HepG2 (cell line): Measurements from ENCODE around the gene SLC7A10. TPM values are rescaled to one million over a fixed set of nuclear protein-coding genes. Genes with fewer than 3 reads are reported as not detected.
A peak's percentile ranks its signal among the peaks of the same experiment; 100 is the strongest.

Experiments used
- ASH2L ChIP-seq: fragments of 300-600, 200-600 bp; sonication (generic); IDR thresholded peaks from 2 replicates; pipeline ENCODE4 v1.7.0; 2017; ENCODE audit warnings: low read depth, mild to moderate bottlenecking, moderate library complexity, mixed read lengths, low read length; ENCODE audit not compliant: insufficient read length
- DDIT3 ChIP-seq: sonication (generic); formaldehyde crosslinking; IDR thresholded peaks from 2 replicates; pipeline ENCODE4 v1.4.0; 2020; ENCODE audit warnings: mild to moderate bottlenecking, missing genetic modification reagents
- ISL2 ChIP-seq: sonication (generic); formaldehyde crosslinking; IDR thresholded peaks from 2 replicates; pipeline ENCODE4 v1.5.0; 2020; ENCODE audit warnings: missing genetic modification reagents
- MEF2D ChIP-seq: sonication (generic); formaldehyde crosslinking; IDR thresholded peaks from 2 replicates; pipeline ENCODE4 v1.5.1; 2020; ENCODE audit warnings: mild to moderate bottlenecking, missing genetic modification reagents
- MLLT10 ChIP-seq: sonication (generic); formaldehyde crosslinking; IDR thresholded peaks from 2 replicates; pipeline ENCODE4 v1.4.0; 2020; ENCODE audit warnings: missing genetic modification reagents
- MTA3 ChIP-seq: sonication (generic); formaldehyde crosslinking; IDR thresholded peaks from 2 replicates; pipeline ENCODE4 v1.4.0; 2020; ENCODE audit warnings: missing genetic modification reagents
- MYC ChIP-seq: sonication (generic); formaldehyde crosslinking; IDR thresholded peaks from 2 replicates; pipeline ENCODE4 v1.9.0; 2021; ENCODE audit warnings: missing genetic modification reagents, borderline replicate concordance
- NFYC ChIP-seq: IDR thresholded peaks from 2 replicates; pipeline ENCODE4 v1.6.1; 2016; ENCODE audit warnings: missing genetic modification reagents, missing compliant biosample characterization
- PHF5A ChIP-seq: IDR thresholded peaks from one replicate; pipeline ENCODE4 v1.6.1; 2018; ENCODE audit warnings: low read depth, missing genetic modification reagents; ENCODE audit not compliant: unreplicated experiment
- SUZ12 ChIP-seq: fragments of 150-350 bp; IDR thresholded peaks from 2 replicates; pipeline ENCODE4 v1.6.1; 2014; ENCODE audit warnings: low read depth, low read length
- ZNF142 ChIP-seq: sonication (generic); formaldehyde crosslinking; IDR thresholded peaks from 2 replicates; pipeline ENCODE4 v1.4.0; 2020; ENCODE audit warnings: missing genetic modification reagents
- ZNF619 ChIP-seq: sonication (generic); formaldehyde crosslinking; IDR thresholded peaks from 2 replicates; pipeline ENCODE4 v1.4.0; 2020; ENCODE audit warnings: mild to moderate bottlenecking, missing genetic modification reagents
- ZNF747 ChIP-seq: sonication (generic); formaldehyde crosslinking; IDR thresholded peaks from 2 replicates; pipeline ENCODE4 v1.8.1; 2023; ENCODE audit warnings: missing genetic modification reagents, mild to moderate bottlenecking, borderline replicate concordance
- polyA plus RNA-seq, 8 experiments: library from polyadenylated mRNA; depleted of rRNA in 3 of 8; stranded (reverse) in 7 of 8; unstranded in 1 of 8; fragments of >200 nt; fragmentation: Illumina TruSeq in 4 of 8; extraction: Trizol in 4 of 8; gene quantifications; 2 replicates each; pipeline versions ENCODE4 v1.2.1 to v1.2.3, GENCODE V29; 2011 to 2016; ENCODE audit warnings: low read depth in 4 of 8, missing spikeins in 1 of 8, mixed read lengths in 1 of 8; ENCODE audit not compliant: insufficient read depth in 1 of 8
- total RNA-seq, 5 experiments: library from RNA; depleted of rRNA; stranded (reverse); fragments of >200 nt; fragmentation: Illumina TruSeq; extraction: Trizol; gene quantifications; 2 replicates each; pipeline ENCODE4 v1.2.3, GENCODE V29; 2016; ENCODE audit warnings: low read depth in 1 of 5

The SLC7A10 gene
- total and polyA plus RNA-seq, 2 of the 13 experiments (the other 11 are each of a cell fraction or from before 2014, with no cell fraction given): 1.1 to 2.2 TPM

GRCh38 chr19:33273881-33274662 lies 48.4 kb upstream of the SLC7A10 start (continued):
- TF ChIP-seq ZNF142 (CRISPR knock-in tag) (0 out of 2 replicates have a peak, but pooled peaks have one; percentile 45), MEF2D (CRISPR knock-in tag) (peak; percentile 85; the same call in 1 of the 2 replicates), MTA3 (CRISPR knock-in tag) (no peak), ZNF619 (CRISPR knock-in tag) (peak; percentile 61; the same call in 1 of the 2 replicates), MYC (peak; percentile 83), NFYC (CRISPR knock-in tag) (0 out of 2 replicates have a peak, but pooled peaks have one; percentile 8), ZNF747 (CRISPR knock-in tag) (no peak), SUZ12 (no peak), DDIT3 (CRISPR knock-in tag) (no peak), MLLT10 (CRISPR knock-in tag) (no peak), PHF5A (CRISPR knock-in tag) (peak; percentile 84), ISL2 (no peak), ASH2L (no peak)
